Measurements from ENCODE around the gene TRH. TPM values are rescaled to one million over a fixed set of nuclear protein-coding genes. Genes with fewer than 3 reads are reported as not detected.

Gene TRH
- total RNA-seq, 2 donors from 2014 or later = 0.22 to 0.29 TPM

DNA sequence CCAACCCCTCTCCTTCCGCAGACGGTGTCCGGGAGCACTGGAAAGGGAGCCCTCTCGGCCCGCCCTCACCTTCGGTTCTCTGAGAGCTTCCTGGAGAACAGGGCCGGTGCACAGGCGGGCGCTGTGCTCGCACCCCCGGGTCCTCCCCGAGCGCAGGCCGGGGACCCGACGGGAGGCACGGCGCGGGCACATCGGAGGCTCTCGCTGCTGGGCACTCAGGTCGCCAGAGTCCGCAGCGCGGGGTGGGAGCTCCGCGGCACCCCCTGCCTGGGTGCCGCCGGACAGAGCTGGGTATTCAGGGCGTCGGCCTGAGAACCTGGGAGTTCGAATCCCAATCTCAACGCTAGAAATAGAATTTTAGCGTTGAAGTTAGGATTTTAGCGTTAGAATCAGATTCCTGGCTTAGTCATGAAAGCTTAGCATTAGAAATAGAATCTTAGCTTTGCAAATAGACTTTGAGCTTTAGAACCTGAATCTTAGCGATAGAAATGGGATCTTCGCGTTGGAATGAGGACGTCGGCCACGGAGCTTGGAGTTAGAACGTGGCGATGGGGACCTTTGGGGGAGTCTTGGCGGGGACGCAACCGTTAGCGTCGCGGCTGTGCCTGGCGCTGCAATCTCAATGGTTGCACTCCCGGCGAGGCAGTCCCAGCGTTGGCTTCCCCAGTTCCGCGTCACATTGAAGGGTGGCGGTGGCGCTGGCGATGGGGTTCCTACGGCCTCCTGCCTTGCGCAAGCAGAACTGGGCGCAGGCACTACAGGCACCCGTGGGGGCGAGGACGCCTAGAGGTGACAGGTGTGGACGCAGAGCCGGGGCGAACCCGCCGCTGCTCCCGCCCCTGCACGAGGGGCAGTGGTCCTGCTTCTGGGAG is 549 bp downstream of the TRH start:
- TF ChIP-seq, protein P1, sequence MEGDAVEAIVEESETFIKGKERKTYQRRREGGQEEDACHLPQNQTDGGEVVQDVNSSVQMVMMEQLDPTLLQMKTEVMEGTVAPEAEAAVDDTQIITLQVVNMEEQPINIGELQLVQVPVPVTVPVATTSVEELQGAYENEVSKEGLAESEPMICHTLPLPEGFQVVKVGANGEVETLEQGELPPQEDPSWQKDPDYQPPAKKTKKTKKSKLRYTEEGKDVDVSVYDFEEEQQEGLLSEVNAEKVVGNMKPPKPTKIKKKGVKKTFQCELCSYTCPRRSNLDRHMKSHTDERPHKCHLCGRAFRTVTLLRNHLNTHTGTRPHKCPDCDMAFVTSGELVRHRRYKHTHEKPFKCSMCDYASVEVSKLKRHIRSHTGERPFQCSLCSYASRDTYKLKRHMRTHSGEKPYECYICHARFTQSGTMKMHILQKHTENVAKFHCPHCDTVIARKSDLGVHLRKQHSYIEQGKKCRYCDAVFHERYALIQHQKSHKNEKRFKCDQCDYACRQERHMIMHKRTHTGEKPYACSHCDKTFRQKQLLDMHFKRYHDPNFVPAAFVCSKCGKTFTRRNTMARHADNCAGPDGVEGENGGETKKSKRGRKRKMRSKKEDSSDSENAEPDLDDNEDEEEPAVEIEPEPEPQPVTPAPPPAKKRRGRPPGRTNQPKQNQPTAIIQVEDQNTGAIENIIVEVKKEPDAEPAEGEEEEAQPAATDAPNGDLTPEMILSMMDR (conservative IDR thresholded peaks at IDR 0.05) = no peak
- Mint-ChIP-seq H3K9me3 (no peaks in the 10 kb centered on the region), H3K4me1 (peaks cover 12% of the 10 kb centered on the region), H3K27me3 (ENCODE audit: insufficient read depth) (peaks cover 99% of the 10 kb centered on the region), H3K36me3 (ENCODE audit: low read depth) (peaks cover 2% of the 10 kb centered on the region), H3K4me3 (peak overlapping the region; percentile 47), H3K27ac (no peak overlapping the region)
- H3K4me3 ChIP-seq (ENCODE audit: low read length) = peak overlapping the region; percentile 69
- H3K27ac ChIP-seq (ENCODE audit: low read depth, low read length) = no peak overlapping the region
- H3K36me3 ChIP-seq (ENCODE audit: control insufficient read depth, insufficient read depth, low read length) = no peaks in the 10 kb centered on the region
- H3K9ac ChIP-seq (ENCODE audit: extremely low read depth, low read length, poor library complexity, severe bottlenecking) = no peak overlapping the region
- H3K9me3 ChIP-seq (ENCODE audit: control insufficient read depth, low read length) = no peaks in the 10 kb centered on the region
- DNase-seq = peak; percentile 71
- 4 to 6% methylated on average over 43 to 71 of the region's 71 CpGs for WGBS, 2 experiments (ENCODE audit: insufficient coverage in 1 of 2, insufficient read length in 1 of 2)
- peaks cover 97% of the 10 kb centered on the region for H3K27me3 ChIP-seq (ENCODE audit: control insufficient read depth, insufficient read depth, low read length, poor library complexity, severe bottlenecking)
- H3K4me1 ChIP-seq (ENCODE audit: control insufficient read depth, insufficient read depth, low read length) = no peaks in the 10 kb centered on the region

DNA sequence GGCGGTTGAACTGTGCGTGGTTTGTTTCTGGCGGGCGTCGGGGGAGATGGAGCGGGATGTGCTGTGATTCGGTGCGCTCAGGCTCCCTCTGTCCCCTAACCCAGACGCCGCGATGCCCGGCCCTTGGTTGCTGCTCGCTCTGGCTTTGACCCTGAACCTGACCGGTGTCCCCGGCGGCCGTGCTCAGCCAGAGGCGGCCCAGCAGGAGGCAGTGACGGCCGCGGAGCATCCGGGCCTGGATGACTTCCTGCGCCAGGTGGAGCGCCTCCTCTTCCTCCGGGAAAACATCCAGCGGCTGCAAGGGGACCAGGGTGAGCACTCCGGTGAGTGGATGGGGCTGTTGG is 1.2 kb downstream of the TRH start:
- WGBS, 2 experiments (ENCODE audit: insufficient coverage in 1 of 2, insufficient read length in 1 of 2) = 7 to 17% methylated on average over 1 to 27 of the region's 27 CpGs
- H3K36me3 ChIP-seq (ENCODE audit: control insufficient read depth, insufficient read depth, low read length) = no peaks in the 10 kb centered on the region
- no peak overlapping the region for H3K27ac Mint-ChIP-seq
- H3K4me1 ChIP-seq (ENCODE audit: control insufficient read depth, insufficient read depth, low read length) = no peaks in the 10 kb centered on the region
- H3K9ac ChIP-seq (ENCODE audit: extremely low read depth, low read length, poor library complexity, severe bottlenecking) = no peak overlapping the region
- no peak overlapping the region for H3K27ac ChIP-seq (ENCODE audit: low read depth, low read length)
- peak overlapping the region; percentile 44 for H3K4me3 Mint-ChIP-seq
- peaks cover 99% of the 10 kb centered on the region for H3K27me3 Mint-ChIP-seq (ENCODE audit: insufficient read depth)
- TF ChIP-seq, protein P1 (conservative IDR thresholded peaks at IDR 0.05) = peak; percentile 27
- peaks cover 97% of the 10 kb centered on the region for H3K27me3 ChIP-seq (ENCODE audit: control insufficient read depth, insufficient read depth, low read length, poor library complexity, severe bottlenecking)
- H3K9me3 ChIP-seq (ENCODE audit: control insufficient read depth, low read length) = no peaks in the 10 kb centered on the region
- peaks cover 2% of the 10 kb centered on the region for H3K36me3 Mint-ChIP-seq (ENCODE audit: low read depth)
- H3K9me3 Mint-ChIP-seq = no peaks in the 10 kb centered on the region
- peak overlapping the region; percentile 69 for H3K4me3 ChIP-seq (ENCODE audit: low read length)
- H3K4me1 Mint-ChIP-seq = peaks cover 10% of the 10 kb centered on the region
- peak; percentile 84 for DNase-seq

DNA sequence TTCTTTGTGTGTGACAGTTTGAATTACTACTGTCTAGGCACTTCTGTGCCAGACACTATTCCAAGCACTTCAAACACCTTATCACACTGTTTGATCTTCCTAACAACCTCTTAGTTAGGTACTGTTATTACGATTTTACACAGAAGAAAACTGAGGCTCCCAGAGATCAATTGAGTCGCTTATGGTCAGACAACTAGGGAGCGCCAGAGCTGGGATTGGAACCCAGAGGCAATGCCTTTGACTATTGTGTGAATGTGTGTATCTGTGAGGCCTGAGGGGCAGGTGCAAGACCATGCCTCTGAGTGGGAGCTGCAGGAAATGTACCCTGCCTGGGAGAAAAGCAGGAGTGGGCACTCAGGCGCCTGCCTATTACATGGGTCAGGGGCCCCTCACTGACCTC is 1.8 kb downstream of the TRH start:
- Mint-ChIP-seq H3K27me3 (ENCODE audit: insufficient read depth) (peaks cover 99% of the 10 kb centered on the region), H3K27ac (no peak overlapping the region), H3K9me3 (no peaks in the 10 kb centered on the region), H3K4me1 (peaks cover 5% of the 10 kb centered on the region), H3K36me3 (ENCODE audit: low read depth) (peaks cover 2% of the 10 kb centered on the region), H3K4me3 (no peak overlapping the region)
- Histone ChIP-seq H3K27ac (ENCODE audit: low read depth, low read length) (no peak overlapping the region), H3K9me3 (ENCODE audit: control insufficient read depth, low read length) (no peaks in the 10 kb centered on the region), H3K9ac (ENCODE audit: extremely low read depth, low read length, poor library complexity, severe bottlenecking) (no peak overlapping the region), H3K4me3 (ENCODE audit: low read length) (no peak overlapping the region), H3K36me3 (ENCODE audit: control insufficient read depth, insufficient read depth, low read length) (no peaks in the 10 kb centered on the region), H3K4me1 (ENCODE audit: control insufficient read depth, insufficient read depth, low read length) (no peaks in the 10 kb centered on the region), H3K27me3 (ENCODE audit: control insufficient read depth, insufficient read depth, low read length, poor library complexity, severe bottlenecking) (peaks cover 97% of the 10 kb centered on the region)
- DNase-seq = no peak
- 72 to 77% methylated on average over 3 to 4 of the region's 4 CpGs for WGBS, 2 experiments (ENCODE audit: insufficient coverage in 1 of 2, insufficient read length in 1 of 2)
- TF ChIP-seq, protein P1 (conservative IDR thresholded peaks at IDR 0.05) = no peak
